Measurements from ENCODE around the gene CLEC4E. TPM values are rescaled to one million over a fixed set of nuclear protein-coding genes. Genes with fewer than 3 reads are reported as not detected.

CLEC4E gene
- total and polyA plus RNA-seq, 2 experiments from 2014 or later: not detected

GRCh38 chr12:8513256-8513655 is 27.4 kb downstream of the CLEC4E start, which contains the start of gene CLEC4D:
CLEC4D (plus strand) TSS chr12:8513503; CDS start chr12:8513733, 230 bp downstream.
- DNase-seq (ENCODE audit: low spot score): no peak
- WGBS (ENCODE audit: low lambda C conversion rate, missing lambda C conversion rate): 96% methylated on average over 4 of the region's 4 CpGs
- Histone ChIP-seq H3K9me3 (ENCODE audit: low read depth) (no peaks in the 10 kb centered on the region), H3K27me3 (peaks cover 9% of the 10 kb centered on the region), H3K4me1 (ENCODE audit: insufficient read depth) (no peaks in the 10 kb centered on the region), H3K4me3 (no peak within 1 kb of the TSS), H4K20me1 (ENCODE audit: insufficient read depth, poor library complexity, severe bottlenecking) (no peaks in the 10 kb centered on the region), H3K79me2 (no peaks in the 10 kb centered on the region), H3K27ac (no peak within 1 kb of the TSS), H3K36me3 (replicated peaks; ENCODE audit: insufficient read depth, low read depth) (no peaks in the 10 kb centered on the region), H2AFZ (no peak within 1 kb of the TSS), H3K4me2 (no peak within 1 kb of the TSS), H3K9me2 (replicated peaks; ENCODE audit: insufficient read depth) (no peaks in the 10 kb centered on the region)
- TF ChIP-seq EZH2 (IDR thresholded peaks at IDR 0.05; ENCODE audit: borderline replicate concordance) (no peak), EZH2phosphoT487 (IDR thresholded peaks at IDR 0.05; ENCODE audit: low read depth, severe bottlenecking, unreplicated experiment) (no peak), CTCF (IDR thresholded peaks at IDR 0.05; ENCODE audit: poor library complexity) (no peak)

GRCh38 chr12:8508910-8509841 is 31.5 kb downstream of the CLEC4E start:
- Histone ChIP-seq H3K4me2 (no peak overlapping the region), H3K79me2 (no peaks in the 10 kb centered on the region), H3K27ac (no peak overlapping the region), H3K9me3 (ENCODE audit: low read depth) (no peaks in the 10 kb centered on the region), H3K4me1 (ENCODE audit: insufficient read depth) (no peaks in the 10 kb centered on the region), H3K36me3 (replicated peaks; ENCODE audit: insufficient read depth, low read depth) (no peaks in the 10 kb centered on the region), H4K20me1 (ENCODE audit: insufficient read depth, poor library complexity, severe bottlenecking) (no peaks in the 10 kb centered on the region), H3K9me2 (replicated peaks; ENCODE audit: insufficient read depth) (no peaks in the 10 kb centered on the region), H2AFZ (no peak overlapping the region), H3K27me3 (no peaks in the 10 kb centered on the region), H3K4me3 (no peak overlapping the region)
- no peak for DNase-seq (ENCODE audit: low spot score)
- WGBS (ENCODE audit: low lambda C conversion rate, missing lambda C conversion rate): 69% methylated on average over 12 of the region's 12 CpGs
- no peak for TF ChIP-seq CTCF (IDR thresholded peaks at IDR 0.05; ENCODE audit: poor library complexity)
- TF ChIP-seq EZH2phosphoT487 (IDR thresholded peaks at IDR 0.05; ENCODE audit: low read depth, severe bottlenecking, unreplicated experiment): no peak
- TF ChIP-seq EZH2 (IDR thresholded peaks at IDR 0.05; ENCODE audit: borderline replicate concordance): no peak

GRCh38 chr12:8508223-8508622 is 32.5 kb downstream of the CLEC4E start:
- TF ChIP-seq EZH2phosphoT487 (IDR thresholded peaks at IDR 0.05; ENCODE audit: low read depth, severe bottlenecking, unreplicated experiment): no peak
- TF ChIP-seq EZH2 (IDR thresholded peaks at IDR 0.05; ENCODE audit: borderline replicate concordance): no peak
- TF ChIP-seq CTCF (IDR thresholded peaks at IDR 0.05; ENCODE audit: poor library complexity): no peak
- DNase-seq (ENCODE audit: low spot score): no peak
- Histone ChIP-seq H3K4me3 (no peak overlapping the region), H3K9me2 (replicated peaks; ENCODE audit: insufficient read depth) (no peaks in the 10 kb centered on the region), H2AFZ (no peak overlapping the region), H3K79me2 (no peaks in the 10 kb centered on the region), H3K9me3 (ENCODE audit: low read depth) (no peaks in the 10 kb centered on the region), H3K4me1 (ENCODE audit: insufficient read depth) (no peaks in the 10 kb centered on the region), H3K27me3 (no peaks in the 10 kb centered on the region), H4K20me1 (ENCODE audit: insufficient read depth, poor library complexity, severe bottlenecking) (no peaks in the 10 kb centered on the region), H3K36me3 (replicated peaks; ENCODE audit: insufficient read depth, low read depth) (no peaks in the 10 kb centered on the region), H3K4me2 (no peak overlapping the region), H3K27ac (no peak overlapping the region)
- WGBS (ENCODE audit: low lambda C conversion rate, missing lambda C conversion rate): 85% methylated on average over 3 of the region's 3 CpGs

All from hepatocyte (in vitro differentiated cells).